ENCODE data around the gene SLC35E3.

DNA sequence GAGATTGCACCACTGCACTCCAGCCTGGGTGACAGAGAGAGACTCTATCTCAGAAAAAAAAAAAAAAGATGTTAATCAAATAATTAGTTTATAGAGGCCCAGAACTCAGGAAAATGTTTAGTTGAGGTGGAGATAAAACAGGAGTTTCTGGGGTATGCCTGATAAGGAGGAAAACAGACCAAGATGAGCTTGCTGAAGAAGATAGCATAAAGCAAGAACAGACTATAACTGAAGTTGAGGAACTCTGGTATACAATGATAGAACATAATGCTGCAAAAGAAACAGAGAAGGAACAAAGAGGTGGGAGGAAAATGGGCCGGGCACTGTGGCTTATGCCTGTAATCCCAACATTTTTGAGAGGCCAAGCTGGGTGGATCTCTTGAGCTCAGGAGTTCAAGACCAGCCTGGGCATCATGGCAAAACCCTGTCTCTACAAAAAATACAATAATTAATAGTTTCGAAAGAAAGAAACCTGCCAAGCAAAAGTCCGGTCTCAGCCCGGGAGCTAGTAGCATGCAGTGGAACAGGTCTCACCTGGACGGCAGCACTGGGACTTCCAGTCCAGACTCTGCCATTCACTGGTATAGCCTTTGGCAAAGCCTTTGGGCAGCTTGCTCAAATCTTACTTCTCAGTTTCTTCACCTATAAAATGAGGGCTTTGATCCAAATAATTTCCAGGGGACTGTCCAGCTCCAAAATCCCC, 25.4 kb downstream of the SLC35E3 start:
- TF ChIP-seq, protein P1, sequence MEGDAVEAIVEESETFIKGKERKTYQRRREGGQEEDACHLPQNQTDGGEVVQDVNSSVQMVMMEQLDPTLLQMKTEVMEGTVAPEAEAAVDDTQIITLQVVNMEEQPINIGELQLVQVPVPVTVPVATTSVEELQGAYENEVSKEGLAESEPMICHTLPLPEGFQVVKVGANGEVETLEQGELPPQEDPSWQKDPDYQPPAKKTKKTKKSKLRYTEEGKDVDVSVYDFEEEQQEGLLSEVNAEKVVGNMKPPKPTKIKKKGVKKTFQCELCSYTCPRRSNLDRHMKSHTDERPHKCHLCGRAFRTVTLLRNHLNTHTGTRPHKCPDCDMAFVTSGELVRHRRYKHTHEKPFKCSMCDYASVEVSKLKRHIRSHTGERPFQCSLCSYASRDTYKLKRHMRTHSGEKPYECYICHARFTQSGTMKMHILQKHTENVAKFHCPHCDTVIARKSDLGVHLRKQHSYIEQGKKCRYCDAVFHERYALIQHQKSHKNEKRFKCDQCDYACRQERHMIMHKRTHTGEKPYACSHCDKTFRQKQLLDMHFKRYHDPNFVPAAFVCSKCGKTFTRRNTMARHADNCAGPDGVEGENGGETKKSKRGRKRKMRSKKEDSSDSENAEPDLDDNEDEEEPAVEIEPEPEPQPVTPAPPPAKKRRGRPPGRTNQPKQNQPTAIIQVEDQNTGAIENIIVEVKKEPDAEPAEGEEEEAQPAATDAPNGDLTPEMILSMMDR (IDR thresholded peaks at IDR 0.05) = no peak
- no peak for TF ChIP-seq POLR2A (IDR thresholded peaks at IDR 0.05)
- no peak for TF ChIP-seq POLR2AphosphoS5 (IDR thresholded peaks at IDR 0.05)

All from sigmoid colon (tissue), 4 donors.